Stimulated activated CD4-positive, alpha-beta T cell treated with anti-CD3 and anti-CD28 coated beads, Interleukin-12 subunit alpha, Interleukin-12 subunit beta, amount 100 ng/mL, for 48 hours (primary cell): ENCODE measurements around the gene ALDH3A1.
"Not testable (repeated sequence)": the region's sequence is repeated elsewhere in the genome, so short reads cannot be mapped to it uniquely, and the experiment has no call there.

Experiments used
- DNase-seq, 3 donors: peaks; one replicate each; pipeline ENCODE4 v3.0.0-alpha.2; 2020; ENCODE audit warnings: low read depth in 2 of 3, low spot score in 1 of 3

ALDH3A1 gene

DNA sequence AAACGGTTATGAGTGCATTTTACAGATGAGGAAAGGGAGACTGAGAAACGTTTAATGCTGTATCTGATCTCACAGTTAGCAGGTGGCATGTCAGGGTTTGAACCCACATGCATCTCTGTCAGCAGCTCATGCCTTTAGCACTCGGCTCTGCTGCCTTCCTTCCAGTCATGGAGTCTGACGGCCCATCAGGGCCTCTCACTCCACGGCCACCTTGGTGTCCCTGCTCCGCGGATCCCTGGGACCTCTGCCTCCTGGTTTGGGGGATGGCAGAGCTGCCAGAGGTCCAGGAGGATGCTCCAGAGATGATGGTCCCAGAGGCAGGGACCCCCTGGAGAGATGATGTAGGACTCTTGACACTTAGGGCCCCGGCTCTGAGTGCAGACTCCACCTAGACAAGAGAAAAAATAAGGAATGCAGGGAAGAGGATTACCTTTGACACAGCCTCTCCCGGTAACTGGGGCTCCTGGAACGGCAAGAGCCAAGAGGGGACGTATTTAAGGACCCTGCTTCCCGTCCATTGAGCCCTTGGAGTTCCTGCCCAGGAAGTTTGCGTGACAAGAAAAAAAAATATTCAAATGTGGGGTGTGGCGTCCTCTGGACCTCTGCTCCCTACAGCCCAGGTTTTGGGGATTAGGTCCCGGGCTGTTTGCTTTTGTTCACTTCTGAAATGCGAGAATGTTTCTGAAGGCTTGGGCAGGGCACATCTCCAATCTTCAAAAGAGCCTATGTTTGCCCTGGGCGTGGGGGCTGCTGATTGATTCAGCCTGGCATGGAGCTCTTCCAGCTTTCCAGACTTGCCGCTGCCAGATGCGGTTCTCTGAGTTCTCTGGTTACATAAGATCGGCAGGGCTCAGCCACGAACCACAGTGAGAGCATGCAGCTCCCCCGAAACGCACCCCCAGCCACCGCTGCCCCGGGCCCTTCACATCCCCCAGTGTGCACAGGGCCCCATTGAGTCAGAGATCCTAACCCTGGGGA, at the start of gene ALDH3A1:
Gene ALDH3A1 (minus strand): TSS at position 470 of the 978 bp plus-strand sequence. CDS start 3,169 bp downstream, outside the sequence.
- DNase-seq: no peak

DNA sequence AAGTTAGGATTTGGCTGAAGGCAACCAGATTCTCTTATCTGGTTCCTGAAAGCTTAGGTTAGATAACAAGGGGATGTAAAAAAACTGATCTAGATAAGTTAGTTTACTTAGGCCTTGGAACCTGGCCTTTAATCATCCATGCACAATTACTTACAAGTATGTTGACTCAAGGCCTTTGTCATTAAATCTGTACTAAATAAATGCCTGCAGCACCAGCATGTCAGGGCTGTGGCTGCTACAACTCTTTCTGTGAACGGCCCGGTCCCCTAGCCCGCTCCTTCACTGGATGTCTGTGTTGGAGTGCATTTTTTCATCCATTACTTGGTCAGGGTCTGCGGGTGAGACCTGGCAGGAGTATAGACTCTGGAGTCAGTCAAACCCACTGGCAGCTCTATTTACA, 48.4 kb upstream of the ALDH3A1 start:
- no peak for DNase-seq

DNA sequence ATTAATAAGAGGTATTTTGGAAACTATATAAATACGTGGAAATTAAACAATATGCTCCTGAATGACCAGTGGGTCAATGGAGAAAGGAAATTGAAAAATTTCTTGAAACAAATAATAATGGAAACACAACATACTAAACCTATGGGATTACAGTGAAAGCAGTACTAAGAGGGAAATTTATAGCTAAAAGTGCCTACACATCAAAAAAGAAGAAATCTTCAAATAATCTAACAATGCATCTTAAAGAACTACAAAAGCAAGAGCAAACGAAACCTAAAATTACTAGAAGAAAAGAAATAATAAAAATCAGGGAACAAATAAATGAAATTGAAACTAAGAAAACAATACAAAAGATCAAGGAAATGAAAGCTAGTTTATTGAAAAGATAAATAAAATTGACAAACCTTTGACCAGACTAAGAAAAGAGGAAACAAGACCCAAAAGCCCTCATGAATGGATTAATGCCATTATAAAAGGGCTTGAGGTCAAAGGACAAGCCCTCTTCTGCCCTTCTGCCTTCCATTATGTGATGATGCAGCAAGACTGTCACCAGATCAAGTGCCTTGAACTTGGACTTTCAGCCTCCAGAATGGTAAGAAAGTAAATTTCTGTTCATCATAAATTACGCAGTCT, 43.9 kb upstream of the ALDH3A1 start:
- no peak for DNase-seq

DNA sequence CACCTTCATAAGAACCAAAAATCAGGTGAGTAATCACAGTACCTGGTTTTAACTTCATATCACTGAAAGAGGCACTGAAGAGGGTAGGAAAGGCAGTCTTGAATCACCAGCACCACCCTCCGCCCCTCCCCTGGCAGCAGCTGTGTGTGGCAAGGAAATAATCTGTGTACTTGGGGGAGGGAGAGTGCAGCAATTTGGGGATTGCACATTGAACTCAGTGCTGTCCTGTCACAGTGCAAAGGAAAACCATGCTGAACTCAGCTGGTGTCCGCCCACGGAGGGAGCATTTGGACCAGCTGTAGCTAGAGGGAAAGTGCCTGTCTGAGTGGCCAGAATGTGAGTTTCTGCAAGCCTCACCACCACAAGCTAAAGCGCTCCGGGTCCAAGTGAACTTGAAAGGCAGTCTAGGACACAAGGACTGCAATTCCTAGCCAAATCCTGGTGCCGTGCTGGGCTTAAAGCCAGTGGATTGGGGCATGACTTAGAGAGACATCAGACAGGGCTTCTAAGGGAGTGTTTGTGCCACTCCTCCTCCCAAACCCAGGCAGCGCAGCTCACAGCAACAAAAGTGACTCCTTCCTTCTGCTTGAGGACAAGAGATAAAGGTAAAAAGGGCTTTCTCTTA, 39.7 kb upstream of the ALDH3A1 start:
- no peak for DNase-seq

DNA sequence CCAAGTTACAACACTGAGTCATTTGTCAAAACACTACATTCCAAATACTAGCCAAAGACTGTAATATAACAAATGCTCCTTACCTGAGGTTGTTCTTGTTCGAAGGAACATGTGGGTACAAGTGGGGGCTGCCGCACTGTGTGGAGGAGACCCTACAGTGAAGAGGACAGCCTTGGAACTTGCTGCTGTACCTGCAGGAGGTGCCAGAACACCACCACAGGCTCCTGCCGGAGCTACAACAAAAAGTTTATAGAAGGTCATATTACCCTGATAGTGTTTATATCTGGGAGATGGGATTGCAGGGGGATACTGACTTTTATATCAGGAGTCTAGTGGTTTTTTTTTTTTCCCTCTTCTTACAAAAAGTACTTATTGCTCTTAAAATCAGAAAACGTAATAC, 37.8 kb upstream of the ALDH3A1 start:
- no peak for DNase-seq

DNA sequence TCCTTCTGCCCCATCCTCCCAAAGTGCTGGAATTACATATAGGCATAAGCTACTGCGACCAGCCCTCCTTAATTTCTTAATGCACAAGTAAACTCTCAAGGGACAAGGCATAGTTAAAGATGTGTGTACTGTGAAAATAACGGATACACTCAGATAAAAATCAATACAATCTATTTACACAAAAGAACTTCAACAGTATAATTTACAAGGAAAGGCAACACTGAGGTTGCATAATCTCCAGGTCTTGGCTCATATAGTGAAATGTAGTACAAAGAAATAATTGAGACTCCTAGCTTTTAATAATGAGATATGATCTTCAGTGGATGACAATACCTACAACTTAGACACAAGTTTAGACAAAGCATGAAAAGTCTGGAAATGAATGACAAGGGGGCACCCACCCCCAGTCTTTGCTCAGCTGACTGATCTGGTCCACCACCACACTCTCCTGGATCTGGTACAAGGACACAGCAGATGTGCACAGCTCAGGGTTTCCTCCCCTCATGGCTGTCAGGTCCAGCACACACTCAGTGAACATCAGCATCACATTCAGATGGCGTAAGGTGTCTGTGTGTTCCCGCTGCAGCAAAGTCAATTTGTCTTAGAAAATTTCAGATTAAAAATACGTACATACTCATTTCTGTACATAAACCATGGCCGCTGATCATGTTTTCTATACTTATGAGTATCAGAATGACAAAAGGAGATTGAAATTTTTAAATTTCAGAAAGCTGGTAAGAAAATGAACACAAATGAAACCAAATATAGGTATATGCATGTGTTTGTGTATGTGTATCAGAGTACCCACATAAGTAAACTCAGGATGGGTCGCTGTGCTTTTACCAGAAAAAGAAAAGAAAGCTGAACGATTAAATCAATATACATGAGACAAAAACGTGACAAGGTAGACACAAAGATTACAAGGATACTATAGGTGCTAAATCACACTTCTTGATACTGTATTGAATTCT, 33.7 kb upstream of the ALDH3A1 start:
- no peak for DNase-seq

DNA sequence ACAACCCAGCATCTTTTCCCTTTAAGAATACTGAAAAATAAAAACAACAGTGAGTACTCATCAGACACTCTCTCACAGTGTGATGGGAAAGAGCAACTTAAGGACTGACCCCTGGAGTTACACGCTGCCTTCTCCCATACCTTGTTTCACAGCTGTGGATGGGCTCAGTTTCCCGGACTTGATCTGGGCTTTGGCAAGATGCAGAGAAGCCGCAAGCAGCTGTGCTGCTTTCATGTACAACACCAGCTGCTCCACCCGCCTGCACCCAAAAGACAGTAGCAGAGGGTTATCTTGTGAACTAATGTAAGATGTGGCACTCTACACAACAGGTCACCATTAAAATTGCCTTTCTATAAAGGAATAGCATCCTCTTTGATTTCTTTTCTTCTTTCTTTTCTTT, 32.7 kb upstream of the ALDH3A1 start:
- DNase-seq: no peak

DNA sequence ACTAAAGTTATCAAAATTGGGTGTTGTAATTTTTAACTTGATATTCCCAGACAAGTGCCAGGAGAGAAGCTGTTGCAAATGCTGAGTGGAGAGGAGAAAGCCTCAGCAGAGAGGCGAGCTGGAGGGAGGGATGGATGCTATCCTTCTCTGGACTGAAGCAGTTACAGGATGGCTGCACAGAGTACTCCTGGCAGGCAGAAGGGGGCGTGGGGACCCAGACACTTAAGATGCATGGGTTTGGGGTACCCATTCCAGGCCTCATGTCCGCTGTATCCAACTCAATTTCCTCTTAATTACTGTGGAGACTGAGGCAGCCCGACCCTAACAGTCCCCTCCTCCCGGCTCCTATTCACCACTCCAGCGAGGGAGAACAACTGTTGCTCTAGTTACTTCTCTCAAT, 25.4 kb upstream of the ALDH3A1 start:
- no peak for DNase-seq

DNA sequence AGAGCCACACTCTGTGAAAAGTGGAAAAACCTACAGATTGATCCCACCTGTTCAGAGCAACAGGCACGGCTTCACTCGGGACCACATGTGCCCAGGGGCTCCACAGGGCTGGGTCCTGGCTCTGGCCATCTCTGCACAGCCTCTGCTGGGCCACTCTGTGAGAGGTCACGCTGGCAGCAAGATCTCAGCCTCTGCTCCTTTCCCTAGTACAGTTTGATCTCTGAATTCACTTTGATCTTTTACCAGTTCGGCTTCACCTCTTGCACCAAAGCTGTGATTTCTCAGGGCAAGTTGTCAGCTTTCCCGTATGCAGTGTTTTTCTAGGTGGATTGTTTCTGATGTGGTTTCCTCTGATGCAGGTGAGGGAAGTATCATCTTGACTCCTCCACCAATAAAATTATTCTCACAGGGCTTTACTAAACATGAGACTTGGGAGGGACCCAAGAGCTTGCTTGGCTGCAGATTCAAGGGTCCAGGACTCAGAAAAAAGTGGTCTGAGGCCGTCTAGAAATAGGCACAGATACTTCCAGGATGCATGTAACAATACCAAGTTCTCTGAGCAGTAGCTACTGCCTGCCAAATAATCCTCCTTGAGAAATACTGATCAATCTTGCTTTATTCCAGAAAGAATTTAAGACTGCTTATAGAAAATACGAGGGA, 24.0 kb upstream of the ALDH3A1 start:
- DNase-seq: no peak

DNA sequence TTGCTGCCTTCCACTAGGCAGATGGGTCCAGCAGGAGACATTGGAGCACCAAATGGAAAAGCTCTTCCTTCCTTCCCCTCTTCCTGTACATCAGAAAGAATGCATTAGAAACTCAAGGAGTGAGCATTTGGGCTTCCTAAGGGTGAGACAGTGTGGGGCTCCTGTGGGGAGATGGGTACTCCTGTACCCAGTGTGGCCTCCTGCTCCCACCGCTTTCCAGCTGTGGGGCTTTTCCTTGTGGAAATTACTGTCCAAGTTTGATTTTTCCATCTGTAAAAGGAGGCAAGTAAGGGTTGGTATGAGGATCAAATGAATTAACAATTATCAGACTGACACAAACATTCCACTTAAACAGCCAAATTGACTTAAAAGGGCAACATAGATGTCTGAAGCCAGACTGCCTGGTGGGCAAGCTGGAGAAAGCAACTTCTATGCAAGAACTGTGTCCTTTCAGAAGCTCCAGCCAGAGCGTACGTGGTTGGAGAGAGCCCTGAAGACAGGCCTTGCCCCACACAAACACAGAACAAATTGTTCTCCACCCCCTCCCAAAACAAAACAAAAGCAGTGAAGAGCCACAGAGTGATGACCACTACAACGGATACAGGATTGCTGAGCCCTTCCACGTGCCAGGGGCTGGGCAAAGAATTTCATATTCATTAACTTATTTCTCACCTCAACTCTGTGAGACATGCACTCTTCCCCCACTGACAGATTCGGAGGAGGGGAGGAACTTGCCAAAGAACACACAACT, 23.1 kb upstream of the ALDH3A1 start:
- DNase-seq: no peak

DNA sequence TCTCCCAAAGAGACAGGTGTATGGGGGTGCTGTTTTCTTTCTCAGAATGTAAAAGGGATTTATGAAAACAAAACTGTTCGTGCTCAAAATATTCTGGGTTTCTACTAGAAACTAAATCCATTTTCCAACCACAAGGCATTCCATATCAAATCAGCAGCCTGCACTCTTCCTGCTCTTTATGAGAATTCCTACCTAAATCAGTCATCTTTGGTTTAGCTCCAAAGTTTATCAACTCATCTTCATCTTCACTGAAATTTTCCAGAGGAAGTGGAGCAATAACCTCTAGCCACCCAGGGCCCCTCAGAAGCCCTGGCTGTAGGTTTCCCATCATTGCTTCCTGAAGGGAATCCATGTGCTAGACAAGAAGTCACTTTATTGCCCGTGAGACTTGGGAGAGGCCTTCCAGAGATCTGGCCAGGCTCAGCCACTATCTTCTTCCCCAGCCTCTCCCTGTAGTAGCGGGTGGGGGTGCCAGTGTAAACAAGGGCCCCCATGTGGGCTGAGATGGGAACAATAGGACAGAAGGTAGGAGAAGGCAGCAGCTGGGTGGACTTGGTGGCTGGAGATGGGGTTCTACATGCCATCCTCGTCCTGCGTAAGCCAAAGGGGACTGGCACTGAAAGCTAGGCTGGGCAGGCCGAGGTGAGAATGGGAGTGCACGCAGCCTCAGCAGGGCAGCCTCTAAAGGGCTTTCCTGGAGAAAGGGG, 22.0 kb upstream of the ALDH3A1 start:
- no peak for DNase-seq

DNA sequence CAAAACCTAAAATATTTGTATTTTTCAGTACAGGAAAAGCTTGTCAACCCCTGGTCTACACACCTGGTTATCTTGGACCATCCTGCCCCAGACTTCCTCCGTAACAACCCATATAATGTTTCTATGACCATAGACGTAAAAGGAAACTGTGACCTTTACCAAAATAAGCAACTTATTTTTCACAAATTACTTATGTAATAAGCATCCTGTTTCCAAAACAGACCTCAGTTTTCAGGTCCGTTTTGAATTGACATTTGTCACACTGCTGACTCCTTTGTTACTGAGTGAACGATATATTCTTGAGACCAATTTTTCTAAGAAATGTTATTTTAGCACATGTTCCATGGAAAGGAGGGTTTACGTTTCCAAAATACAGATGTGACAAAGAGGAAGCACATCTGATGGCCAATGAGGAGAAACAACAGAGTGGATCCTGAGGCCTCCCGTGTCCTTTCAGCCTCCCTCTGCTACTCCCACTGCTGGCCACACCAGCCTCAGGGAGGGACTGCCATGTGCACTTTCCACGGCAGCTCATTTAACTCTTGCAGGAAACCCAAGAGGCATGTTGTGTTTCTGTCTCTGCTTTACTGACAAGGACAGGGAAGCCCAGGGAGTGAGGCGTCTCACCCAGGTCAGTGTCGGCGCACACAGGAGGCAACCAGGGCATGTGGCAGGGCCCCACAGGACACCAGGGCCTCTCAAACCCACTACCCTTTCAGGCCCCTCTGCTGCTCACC, 20.1 kb upstream of the ALDH3A1 start:
- DNase-seq: no peak

DNA sequence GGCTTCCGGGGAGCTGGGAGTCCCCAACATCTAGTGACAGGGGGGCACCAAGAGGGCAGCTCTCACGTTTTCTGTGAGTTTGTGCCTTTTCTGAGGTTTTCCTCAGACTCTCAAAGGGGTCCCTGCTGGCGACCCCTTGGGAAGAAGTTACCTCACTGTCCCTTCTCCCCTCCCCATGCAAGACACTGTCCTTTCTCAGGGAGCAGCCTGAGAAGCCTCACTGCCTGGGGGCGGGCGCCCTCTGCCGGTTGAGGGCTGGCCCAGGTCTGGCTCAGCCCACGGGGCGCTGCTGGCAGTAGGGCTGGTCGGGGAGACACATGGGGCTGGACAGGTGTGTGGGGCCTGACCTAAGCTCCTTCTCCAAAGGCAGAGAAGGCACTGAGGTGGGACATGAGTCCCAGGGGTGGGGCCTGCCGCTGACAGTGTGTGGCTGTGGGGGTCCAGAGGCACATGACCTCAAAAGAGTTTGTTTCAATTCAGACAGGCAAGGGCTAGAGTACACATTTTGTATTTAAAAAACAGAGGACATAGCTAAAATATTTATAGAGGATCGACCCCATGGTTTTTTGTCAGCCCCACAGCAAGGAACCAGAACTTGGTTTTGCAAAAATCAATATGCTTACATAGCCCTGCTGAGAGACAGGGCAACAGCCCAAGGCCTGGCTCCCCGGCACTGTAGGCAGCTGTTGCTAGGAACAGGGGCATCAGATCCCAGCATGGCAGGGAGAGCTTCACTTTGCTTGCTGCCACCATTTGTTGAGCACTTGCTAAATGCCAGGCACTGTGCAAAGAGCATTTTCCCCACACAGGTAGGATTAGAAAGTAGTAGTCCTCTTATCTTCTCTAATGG, 18.5 kb upstream of the ALDH3A1 start:
- DNase-seq: peak; percentile 54 to 82 (median 73)

DNA sequence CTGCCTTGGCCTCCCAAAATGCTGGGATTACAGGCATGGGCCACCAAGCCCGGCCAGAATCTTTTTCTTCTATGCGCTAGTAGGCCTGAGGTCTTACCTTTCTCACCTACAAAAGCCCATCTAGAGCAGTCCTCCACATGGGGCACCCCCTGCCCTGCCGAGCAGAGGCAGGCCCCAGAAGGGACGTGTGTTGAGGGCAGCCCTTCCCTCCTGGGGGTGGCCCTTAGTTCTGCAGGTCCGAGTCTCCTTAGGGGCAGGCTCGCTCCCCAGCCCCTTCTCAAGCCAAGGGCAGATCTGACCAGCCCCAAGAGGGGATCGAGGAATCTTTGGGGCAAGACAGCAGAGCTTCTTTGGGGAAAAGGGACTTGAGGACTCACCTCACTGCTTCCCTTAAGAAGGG, 17.9 kb upstream of the ALDH3A1 start:
- no peak for DNase-seq

DNA sequence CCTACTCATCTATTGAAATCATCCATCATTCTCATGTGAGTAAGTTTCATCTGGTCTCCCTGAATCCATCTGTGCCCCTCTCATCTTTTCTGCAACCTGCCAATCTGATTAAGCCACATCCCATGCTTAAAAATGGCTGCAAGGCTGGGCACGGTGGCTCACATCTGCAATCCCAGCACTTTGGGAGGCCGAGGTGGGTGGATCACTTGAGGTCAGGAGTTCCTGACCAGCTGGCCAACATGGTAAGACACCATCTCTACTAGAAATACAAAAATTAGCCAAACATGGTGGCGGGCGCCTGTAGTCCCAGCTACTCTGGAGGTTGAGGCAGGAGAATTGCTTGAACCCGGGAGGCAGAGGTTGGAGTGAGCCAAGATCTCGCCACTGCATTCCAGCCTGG, 15.9 kb upstream of the ALDH3A1 start:
- DNase-seq: not testable (repeated sequence)

DNA sequence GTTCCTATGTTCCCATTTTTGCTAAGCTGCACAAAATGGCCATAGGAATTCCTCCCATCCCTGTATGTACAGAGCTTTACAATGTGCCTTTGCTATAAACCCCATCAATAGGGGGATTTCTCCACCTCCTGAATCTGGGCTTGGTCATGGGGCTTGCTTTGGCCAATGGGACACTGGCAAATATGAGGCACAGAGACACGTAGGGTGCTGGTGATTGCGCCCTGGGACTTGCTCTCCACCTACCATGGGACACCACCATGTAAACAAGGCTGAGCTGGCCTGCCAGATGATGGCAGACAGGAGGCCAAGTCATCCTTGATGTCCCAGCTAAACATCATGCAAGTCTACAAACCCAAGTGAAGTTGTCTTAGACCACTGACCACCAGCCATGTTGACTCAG, 15.3 kb upstream of the ALDH3A1 start:
- DNase-seq: no peak

DNA sequence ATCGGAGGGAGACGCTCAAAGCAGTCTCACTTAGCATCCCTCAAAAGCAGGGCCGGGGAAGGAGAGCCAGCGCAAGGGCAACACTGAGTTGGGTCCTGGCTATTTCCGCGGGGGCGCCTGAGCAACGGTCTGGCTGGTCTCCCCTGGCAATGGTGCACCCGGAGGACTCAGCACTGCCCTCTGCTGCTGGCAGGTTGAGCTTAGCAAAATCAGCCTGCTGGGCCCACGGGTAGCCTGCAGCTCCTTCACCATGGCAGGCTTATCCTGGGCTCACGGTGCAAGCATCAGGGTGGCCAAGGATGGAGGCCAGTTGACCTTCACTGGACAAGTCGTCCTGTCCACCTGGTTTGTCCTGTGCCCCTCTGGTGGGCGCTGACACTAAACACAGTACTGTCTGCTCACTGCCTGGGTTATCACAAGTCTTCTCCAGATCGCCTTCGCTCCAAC, 14.4 kb upstream of the ALDH3A1 start:
- peak; percentile 25 to 64 (median 45) for DNase-seq
